ENCODE data around the gene TBC1D32.
"Not testable (repeated sequence)": the region's sequence is repeated elsewhere in the genome, so short reads cannot be mapped to it uniquely, and the experiment has no call there.

Gene TBC1D32

DNA sequence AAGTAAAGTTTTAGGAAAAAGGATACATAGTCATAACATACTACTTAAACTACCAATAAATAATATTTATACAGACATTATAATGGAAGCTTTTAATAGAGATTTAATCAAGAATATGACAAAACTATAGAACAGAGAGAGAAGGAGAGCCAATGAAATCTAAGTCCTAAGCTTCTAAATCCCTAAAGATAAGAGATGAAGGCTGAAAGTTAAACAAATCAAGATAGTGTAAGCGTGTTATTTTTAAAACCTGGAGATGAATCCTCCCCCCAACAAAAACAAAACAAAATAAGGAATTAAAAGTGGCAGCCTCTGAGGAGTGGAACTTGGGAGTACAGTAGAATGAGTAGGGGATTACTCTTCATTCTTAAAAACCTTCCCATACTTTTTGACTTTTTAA is 145.9 kb downstream of the TBC1D32 start:
- no peaks in the 10 kb centered on the region for H3K27me3 ChIP-seq (replicated peaks; ENCODE audit: control insufficient read depth, insufficient read depth, low read length, poor library complexity, severe bottlenecking)
- no peak overlapping the region for H3K27ac ChIP-seq (ENCODE audit: insufficient read depth, low read length, poor library complexity, severe bottlenecking)
- no peaks in the 10 kb centered on the region for H3K9me3 ChIP-seq (ENCODE audit: control insufficient read depth, low read length)

DNA sequence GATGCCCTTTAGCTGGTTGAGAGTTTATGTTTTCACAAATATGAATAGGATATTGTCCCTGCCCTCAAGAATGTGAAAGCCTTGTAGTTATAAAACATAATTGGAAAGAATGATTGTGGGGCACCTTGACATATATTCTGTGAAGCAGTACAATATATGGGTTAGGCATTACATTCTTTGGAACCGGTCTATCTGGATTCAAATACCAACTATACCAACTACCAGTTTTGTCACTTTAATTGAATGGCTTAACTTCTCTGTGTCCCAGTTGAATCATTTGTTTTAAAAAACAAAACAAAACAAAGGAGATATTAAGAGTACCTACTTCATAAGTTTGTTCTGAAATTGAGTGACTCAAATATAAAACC is 146.5 kb downstream of the TBC1D32 start:
- Histone ChIP-seq H3K4me1 (ENCODE audit: control insufficient read depth, insufficient read depth, low read length, poor library complexity, severe bottlenecking) (no peaks in the 10 kb centered on the region), H3K4me3 (ENCODE audit: insufficient read depth, low read depth, low read length, poor library complexity, severe bottlenecking) (no peak overlapping the region), H3K27ac (ENCODE audit: insufficient read depth, low read length, poor library complexity, severe bottlenecking) (no peak overlapping the region), H3K9me3 (ENCODE audit: control insufficient read depth, low read length) (no peaks in the 10 kb centered on the region), H3K36me3 (ENCODE audit: control insufficient read depth, insufficient read depth, low read length) (no peaks in the 10 kb centered on the region), H3K27me3 (replicated peaks; ENCODE audit: control insufficient read depth, insufficient read depth, low read length, poor library complexity, severe bottlenecking) (no peaks in the 10 kb centered on the region)
- no peak for DNase-seq

More for the DNA sequence above, 145.9 kb downstream of the TBC1D32 start:
- Histone ChIP-seq H3K4me3 (ENCODE audit: insufficient read depth, low read depth, low read length, poor library complexity, severe bottlenecking) (no peak overlapping the region), H3K4me1 (ENCODE audit: control insufficient read depth, insufficient read depth, low read length, poor library complexity, severe bottlenecking) (no peaks in the 10 kb centered on the region), H3K36me3 (ENCODE audit: control insufficient read depth, insufficient read depth, low read length) (no peaks in the 10 kb centered on the region)
- no peak for DNase-seq

DNA sequence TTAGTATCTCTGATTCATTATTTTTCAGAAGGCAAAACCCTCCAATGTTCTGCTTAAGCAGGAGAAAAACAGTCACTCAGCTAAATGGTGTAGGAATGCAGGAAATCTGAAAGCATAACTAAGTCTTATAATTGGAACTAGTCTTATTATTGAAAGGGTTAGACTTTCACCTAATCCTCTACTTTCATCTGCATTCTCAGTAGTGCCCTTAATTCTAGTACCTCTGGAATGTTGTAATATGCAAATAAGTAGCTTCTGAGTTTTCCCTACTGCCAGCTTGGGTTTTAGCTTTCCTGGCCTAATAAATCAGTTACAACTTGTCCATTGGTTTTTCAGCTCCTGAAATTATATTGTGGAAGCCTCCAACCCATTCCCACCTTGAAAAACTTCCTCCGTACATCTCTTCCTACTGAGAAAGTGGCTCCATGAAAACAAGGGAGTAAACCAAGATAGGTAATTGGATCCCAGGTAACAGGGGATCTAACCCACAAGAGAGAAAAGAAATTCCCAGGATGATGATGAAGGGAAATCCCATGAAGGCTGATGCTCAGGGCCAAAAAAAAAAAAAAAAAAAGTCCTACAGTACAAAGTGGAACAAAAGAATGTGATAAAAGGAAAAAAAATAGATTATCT is 147.0 kb downstream of the TBC1D32 start:
- H3K9me3 ChIP-seq (ENCODE audit: control insufficient read depth, low read length), result no peaks in the 10 kb centered on the region
- no peak overlapping the region for H3K27ac ChIP-seq (ENCODE audit: insufficient read depth, low read length, poor library complexity, severe bottlenecking)
- H3K36me3 ChIP-seq (ENCODE audit: control insufficient read depth, insufficient read depth, low read length), result no peaks in the 10 kb centered on the region
- H3K4me1 ChIP-seq (ENCODE audit: control insufficient read depth, insufficient read depth, low read length, poor library complexity, severe bottlenecking), result no peaks in the 10 kb centered on the region
- no peak overlapping the region for H3K4me3 ChIP-seq (ENCODE audit: insufficient read depth, low read depth, low read length, poor library complexity, severe bottlenecking)
- H3K27me3 ChIP-seq (replicated peaks; ENCODE audit: control insufficient read depth, insufficient read depth, low read length, poor library complexity, severe bottlenecking), result no peaks in the 10 kb centered on the region
- no peak for DNase-seq

DNA sequence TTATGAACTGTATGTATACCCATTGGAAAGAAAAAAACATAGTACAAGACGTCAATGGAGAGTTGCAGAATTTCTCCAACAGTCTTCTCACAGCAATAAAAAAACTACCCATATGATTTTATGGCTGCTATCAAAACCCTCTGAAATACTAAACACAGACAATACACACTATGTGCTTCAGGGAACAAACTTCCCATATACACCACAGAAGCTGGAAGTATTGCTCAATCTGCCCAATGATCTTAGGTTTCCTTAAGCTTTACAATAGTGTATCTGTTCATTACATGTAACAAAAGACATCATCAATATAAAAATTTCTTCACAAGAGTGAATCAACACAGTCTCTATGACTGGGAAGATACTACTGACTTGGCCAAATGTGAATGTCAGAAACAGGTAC is 150.5 kb downstream of the TBC1D32 start:
- H3K36me3 ChIP-seq (ENCODE audit: control insufficient read depth, insufficient read depth, low read length), result no peaks in the 10 kb centered on the region
- no peak for DNase-seq
- no peak overlapping the region for H3K27ac ChIP-seq (ENCODE audit: insufficient read depth, low read length, poor library complexity, severe bottlenecking)
- no peak overlapping the region for H3K4me3 ChIP-seq (ENCODE audit: insufficient read depth, low read depth, low read length, poor library complexity, severe bottlenecking)
- no peaks in the 10 kb centered on the region for H3K4me1 ChIP-seq (ENCODE audit: control insufficient read depth, insufficient read depth, low read length, poor library complexity, severe bottlenecking)
- H3K27me3 ChIP-seq (replicated peaks; ENCODE audit: control insufficient read depth, insufficient read depth, low read length, poor library complexity, severe bottlenecking), result no peaks in the 10 kb centered on the region
- no peaks in the 10 kb centered on the region for H3K9me3 ChIP-seq (ENCODE audit: control insufficient read depth, low read length)

DNA sequence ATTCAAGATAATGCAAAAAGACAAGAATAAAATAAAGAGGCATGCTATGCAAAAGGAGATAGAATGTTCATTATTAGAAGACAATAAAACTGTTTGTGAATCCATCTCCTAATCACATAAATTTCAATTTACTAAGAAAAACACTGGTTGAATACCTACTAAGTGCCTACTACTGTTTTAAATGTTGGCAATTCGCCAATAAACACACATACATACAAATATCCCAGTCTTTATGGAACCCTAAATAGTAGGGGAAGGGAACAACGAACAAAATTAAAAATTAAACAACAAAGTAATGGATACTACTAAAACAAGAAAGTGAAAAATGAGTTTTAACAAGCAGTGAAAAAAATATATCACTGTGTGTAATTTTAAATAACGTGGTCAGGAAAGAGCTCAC is 158.5 kb downstream of the TBC1D32 start:
- H3K36me3 ChIP-seq (ENCODE audit: control insufficient read depth, insufficient read depth, low read length), result no peaks in the 10 kb centered on the region
- H3K9me3 ChIP-seq (ENCODE audit: control insufficient read depth, low read length), result no peaks in the 10 kb centered on the region
- H3K4me1 ChIP-seq (ENCODE audit: control insufficient read depth, insufficient read depth, low read length, poor library complexity, severe bottlenecking), result no peaks in the 10 kb centered on the region
- H3K4me3 ChIP-seq (ENCODE audit: insufficient read depth, low read depth, low read length, poor library complexity, severe bottlenecking), result no peak overlapping the region
- no peaks in the 10 kb centered on the region for H3K27me3 ChIP-seq (replicated peaks; ENCODE audit: control insufficient read depth, insufficient read depth, low read length, poor library complexity, severe bottlenecking)
- no peak for DNase-seq
- no peak overlapping the region for H3K27ac ChIP-seq (ENCODE audit: insufficient read depth, low read length, poor library complexity, severe bottlenecking)

DNA sequence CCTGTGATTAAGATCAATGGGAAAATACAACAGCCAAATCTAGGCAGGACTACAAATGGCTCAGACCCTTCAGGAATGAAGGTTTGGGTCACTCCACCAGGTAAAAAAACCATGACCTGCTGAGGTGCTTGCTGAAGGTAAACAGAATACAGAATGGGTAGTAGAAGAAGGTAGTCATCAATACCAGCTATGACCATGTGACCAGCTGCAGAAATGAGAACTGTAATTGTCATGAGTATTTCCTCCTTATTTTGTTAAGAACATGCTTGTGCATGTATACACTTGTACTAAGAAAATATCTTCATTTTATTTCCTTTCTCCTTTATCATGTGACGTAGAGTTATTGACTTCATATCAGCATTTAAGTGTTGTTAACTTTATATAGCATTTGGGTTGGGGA is 161.8 kb downstream of the TBC1D32 start:
- H3K36me3 ChIP-seq (ENCODE audit: control insufficient read depth, insufficient read depth, low read length); H3K4me3 ChIP-seq (ENCODE audit: insufficient read depth, low read depth, low read length, poor library complexity, severe bottlenecking); H3K9me3 ChIP-seq (ENCODE audit: control insufficient read depth, low read length); H3K27ac ChIP-seq (ENCODE audit: insufficient read depth, low read length, poor library complexity, severe bottlenecking); H3K27me3 ChIP-seq (replicated peaks; ENCODE audit: control insufficient read depth, insufficient read depth, low read length, poor library complexity, severe bottlenecking); DNase-seq; H3K4me1 ChIP-seq (ENCODE audit: control insufficient read depth, insufficient read depth, low read length, poor library complexity, severe bottlenecking): not testable (repeated sequence)

DNA sequence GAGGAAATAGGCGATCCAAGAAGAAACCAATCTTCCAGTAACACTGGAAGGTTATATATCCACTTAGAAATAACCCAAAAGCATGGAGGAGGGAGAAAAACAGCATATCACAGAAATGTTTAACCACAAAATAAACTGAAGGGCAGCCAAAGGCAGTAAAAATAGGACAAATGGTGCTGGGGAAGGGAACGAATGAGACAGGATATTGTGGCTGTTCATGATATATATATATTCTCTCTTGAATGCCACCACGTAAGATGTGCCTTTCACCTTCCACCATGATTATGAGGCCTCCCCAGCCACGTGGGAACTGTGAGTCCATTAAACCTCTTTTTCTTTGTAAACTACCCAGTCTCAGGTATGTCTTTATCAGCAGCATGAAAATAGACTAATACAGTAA is 162.4 kb downstream of the TBC1D32 start:
- no peaks in the 10 kb centered on the region for H3K4me1 ChIP-seq (ENCODE audit: control insufficient read depth, insufficient read depth, low read length, poor library complexity, severe bottlenecking)

DNA sequence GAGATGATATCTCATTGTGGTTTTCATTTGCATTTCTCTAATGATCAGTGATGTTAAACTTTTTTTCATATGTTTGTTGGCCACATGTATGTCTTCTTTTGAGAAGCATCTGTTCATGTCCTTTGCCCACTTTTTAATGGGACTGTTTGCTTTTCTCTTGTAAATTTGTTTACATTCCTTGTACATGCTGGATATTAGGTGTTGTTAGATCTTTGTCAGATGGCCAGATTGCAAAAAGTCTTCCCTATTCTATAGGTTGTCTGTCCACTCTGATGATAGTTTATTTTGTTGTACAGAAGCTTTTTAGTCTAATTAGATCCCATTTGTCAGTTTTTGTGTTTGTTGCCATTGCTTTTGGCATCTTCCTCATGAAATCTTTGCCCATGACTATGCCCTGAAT is 172.4 kb downstream of the TBC1D32 start:
- Histone ChIP-seq H3K27ac (ENCODE audit: insufficient read depth, low read length, poor library complexity, severe bottlenecking) (no peak overlapping the region), H3K36me3 (ENCODE audit: control insufficient read depth, insufficient read depth, low read length) (peaks cover 18% of the 10 kb centered on the region), H3K27me3 (replicated peaks; ENCODE audit: control insufficient read depth, insufficient read depth, low read length, poor library complexity, severe bottlenecking) (no peaks in the 10 kb centered on the region), H3K9me3 (ENCODE audit: control insufficient read depth, low read length) (no peaks in the 10 kb centered on the region), H3K4me3 (ENCODE audit: insufficient read depth, low read depth, low read length, poor library complexity, severe bottlenecking) (no peak overlapping the region), H3K4me1 (ENCODE audit: control insufficient read depth, insufficient read depth, low read length, poor library complexity, severe bottlenecking) (no peaks in the 10 kb centered on the region)
- DNase-seq, result no peak

More for the DNA sequence above, 162.4 kb downstream of the TBC1D32 start:
- Histone ChIP-seq H3K36me3 (ENCODE audit: control insufficient read depth, insufficient read depth, low read length) (no peaks in the 10 kb centered on the region), H3K27ac (ENCODE audit: insufficient read depth, low read length, poor library complexity, severe bottlenecking) (no peak overlapping the region), H3K4me3 (ENCODE audit: insufficient read depth, low read depth, low read length, poor library complexity, severe bottlenecking) (no peak overlapping the region), H3K9me3 (ENCODE audit: control insufficient read depth, low read length) (no peaks in the 10 kb centered on the region), H3K27me3 (replicated peaks; ENCODE audit: control insufficient read depth, insufficient read depth, low read length, poor library complexity, severe bottlenecking) (no peaks in the 10 kb centered on the region)
- DNase-seq, result no peak

DNA sequence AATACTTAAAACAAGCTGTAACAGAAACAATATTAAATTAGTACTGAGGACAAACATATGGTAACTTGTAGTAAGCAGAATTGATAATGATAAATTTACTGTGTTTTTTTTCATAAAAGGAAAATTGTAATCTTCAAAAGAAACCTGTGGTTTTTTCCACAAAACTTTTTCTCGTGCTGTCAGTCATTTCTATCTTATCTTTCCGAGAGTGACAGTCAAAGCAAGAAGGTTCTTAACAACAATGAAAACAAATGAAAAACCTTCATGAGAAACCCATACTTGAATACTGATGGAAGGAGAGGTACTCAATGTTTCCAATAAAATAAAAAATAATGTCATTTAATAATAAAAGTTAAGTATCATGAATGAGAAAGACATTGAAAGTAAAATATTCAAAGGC is 174.0 kb downstream of the TBC1D32 start:
- Histone ChIP-seq H3K4me1 (ENCODE audit: control insufficient read depth, insufficient read depth, low read length, poor library complexity, severe bottlenecking) (no peaks in the 10 kb centered on the region), H3K4me3 (ENCODE audit: insufficient read depth, low read depth, low read length, poor library complexity, severe bottlenecking) (no peak overlapping the region), H3K36me3 (ENCODE audit: control insufficient read depth, insufficient read depth, low read length) (peaks cover 18% of the 10 kb centered on the region), H3K9me3 (ENCODE audit: control insufficient read depth, low read length) (no peaks in the 10 kb centered on the region), H3K27ac (ENCODE audit: insufficient read depth, low read length, poor library complexity, severe bottlenecking) (no peak overlapping the region), H3K27me3 (replicated peaks; ENCODE audit: control insufficient read depth, insufficient read depth, low read length, poor library complexity, severe bottlenecking) (no peaks in the 10 kb centered on the region)
- no peak for DNase-seq

DNA sequence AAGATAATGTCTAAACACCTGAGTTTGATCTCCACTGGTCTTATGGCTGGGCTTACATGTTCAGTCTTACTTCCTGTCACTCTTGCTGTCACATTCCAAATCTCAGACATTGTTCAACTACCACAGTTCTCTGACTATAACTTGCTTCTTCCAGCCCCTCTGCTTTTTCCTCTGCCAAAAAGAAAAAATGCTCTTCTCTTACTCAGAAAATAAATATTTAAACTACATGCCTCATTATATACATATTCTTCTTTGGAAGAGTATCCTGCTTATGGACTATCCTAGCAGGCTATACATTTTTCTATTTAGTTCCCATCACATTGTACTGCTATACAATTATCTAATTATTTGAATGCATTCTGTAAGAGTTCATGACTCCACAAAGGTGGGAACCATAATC is 175.4 kb downstream of the TBC1D32 start:
- Histone ChIP-seq H3K36me3 (ENCODE audit: control insufficient read depth, insufficient read depth, low read length) (peaks cover 18% of the 10 kb centered on the region), H3K4me1 (ENCODE audit: control insufficient read depth, insufficient read depth, low read length, poor library complexity, severe bottlenecking) (no peaks in the 10 kb centered on the region), H3K27me3 (replicated peaks; ENCODE audit: control insufficient read depth, insufficient read depth, low read length, poor library complexity, severe bottlenecking) (no peaks in the 10 kb centered on the region), H3K4me3 (ENCODE audit: insufficient read depth, low read depth, low read length, poor library complexity, severe bottlenecking) (no peak overlapping the region), H3K9me3 (ENCODE audit: control insufficient read depth, low read length) (no peaks in the 10 kb centered on the region), H3K27ac (ENCODE audit: insufficient read depth, low read length, poor library complexity, severe bottlenecking) (no peak overlapping the region)
- DNase-seq, result no peak
